Neural cell (in vitro differentiated cells): ENCODE data around the gene FN3K. TPM values are rescaled to one million over a fixed set of nuclear protein-coding genes. Genes with fewer than 3 reads are reported as not detected.

Experiments used
- H2AFZ ChIP-seq: fragments of 200-600, 300-800 bp; sonication (generic), shearing (Covaris generic); 2 replicates; pipeline ENCODE4 v1.6.0; 2014; ENCODE audit warnings: low read depth, mild to moderate bottlenecking, antibody characterized with exemption, low read length, moderate library complexity
- H3F3A ChIP-seq: fragments of 200-600 bp; shearing (Covaris generic); 2 replicates; pipeline ENCODE4 v1.6.1; 2016; ENCODE audit warnings: mild to moderate bottlenecking, moderate library complexity, mixed read lengths, antibody characterized with exemption, low read length; ENCODE audit not compliant: insufficient read depth, poor library complexity, severe bottlenecking
- H3K27ac ChIP-seq: fragments of 200-600, 300-800 bp; sonication (generic), shearing (Covaris generic); 2 replicates; pipeline ENCODE4 v1.5.1; 2014; ENCODE audit warnings: mild to moderate bottlenecking, low read length, moderate library complexity
- H3K27me3 ChIP-seq: fragments of 300-800, 200-600 bp; sonication (generic), shearing (Covaris generic); 2 replicates; pipeline ENCODE4 v1.6.0; 2014; ENCODE audit warnings: mild to moderate bottlenecking, low read depth, low read length, moderate library complexity; ENCODE audit not compliant: insufficient read depth
- H3K36me3 ChIP-seq: fragments of 300-800, 200-600 bp; sonication (generic), shearing (Covaris generic); 2 replicates; pipeline ENCODE4 v1.5.1; 2014; ENCODE audit warnings: mild to moderate bottlenecking, antibody characterized with exemption, low read length, moderate library complexity; ENCODE audit not compliant: insufficient read depth
- H3K4me2 ChIP-seq: fragments of 300-800, 200-600 bp; sonication (generic), shearing (Covaris generic); 2 replicates; pipeline ENCODE4 v1.6.0; 2014; ENCODE audit warnings: mild to moderate bottlenecking, low read length
- H3K4me3 ChIP-seq: fragments of 300-800, 200-600 bp; sonication (generic), shearing (Covaris generic); 2 replicates; pipeline ENCODE4 v1.5.1; 2014; ENCODE audit warnings: mild to moderate bottlenecking, low read length, moderate library complexity
- H3K79me2 ChIP-seq: fragments of 200-600 bp; shearing (Covaris generic); replicated peaks from 2 replicates; pipeline ENCODE4 v1.6.0; 2014; ENCODE audit warnings: mild to moderate bottlenecking, low read length, moderate library complexity; ENCODE audit not compliant: insufficient read depth
- H3K9ac ChIP-seq: fragments of 300-800, 200-600 bp; sonication (generic), shearing (Covaris generic); 2 replicates; pipeline ENCODE4 v1.6.1; 2016; ENCODE audit warnings: mild to moderate bottlenecking, low read length, mixed read lengths
- H3K9me2 ChIP-seq: fragments of 200-600 bp; shearing (Covaris generic); 2 replicates; pipeline ENCODE4 v1.6.1; 2016; ENCODE audit warnings: mild to moderate bottlenecking, low read length, mixed read lengths; ENCODE audit not compliant: insufficient read depth
- H3K9me3 ChIP-seq: fragments of 200-600, 300-800 bp; sonication (generic), shearing (Covaris generic); 2 replicates; pipeline ENCODE4 v1.6.1; 2016; ENCODE audit warnings: mild to moderate bottlenecking, mixed run types, low read length, moderate library complexity, mixed read lengths
- H4K20me1 ChIP-seq: fragments of 200-600 bp; shearing (Covaris generic); 2 replicates; pipeline ENCODE4 v1.6.1; 2016; ENCODE audit warnings: mild to moderate bottlenecking, mixed run types; ENCODE audit not compliant: insufficient read depth
- EP300 ChIP-seq: fragments of 450-650 bp; conservative IDR thresholded peaks from 2 replicates; pipeline ENCODE4 v1.6.1; 2014; ENCODE audit warnings: antibody characterized with exemption, mild to moderate bottlenecking, moderate library complexity; ENCODE audit not compliant: poor library complexity, severe bottlenecking
- EZH2 ChIP-seq: fragments of 200-600, 300-800 bp; shearing (Covaris generic), sonication (generic); IDR thresholded peaks from 2 replicates; pipeline ENCODE4 v1.6.1; 2014; ENCODE audit warnings: antibody characterized with exemption, low read length, borderline replicate concordance, mild to moderate bottlenecking; ENCODE audit not compliant: insufficient read depth, poor library complexity, severe bottlenecking
- MXI1 ChIP-seq: fragments of 450-650 bp; conservative IDR thresholded peaks from 2 replicates; pipeline ENCODE4 v1.6.1; 2014; ENCODE audit warnings: antibody characterized with exemption, mild to moderate bottlenecking; ENCODE audit not compliant: poor library complexity, severe bottlenecking
- POLR2AphosphoS5 ChIP-seq: IDR thresholded peaks from 2 replicates; pipeline ENCODE4 v1.6.1; 2012
- RAD21 ChIP-seq: fragments of 450-650 bp; conservative IDR thresholded peaks from 2 replicates; pipeline ENCODE4 v1.6.1; 2014; ENCODE audit warnings: antibody characterized with exemption, mild to moderate bottlenecking, moderate library complexity
- REST ChIP-seq: IDR thresholded peaks from 2 replicates; pipeline ENCODE4 v1.6.1; 2012; ENCODE audit warnings: borderline replicate concordance
- SMC3 ChIP-seq: fragments of 450-650 bp; conservative IDR thresholded peaks from 2 replicates; pipeline ENCODE4 v1.6.1; 2014; ENCODE audit warnings: antibody characterized with exemption, mild to moderate bottlenecking, moderate library complexity; ENCODE audit not compliant: poor library complexity
- TAF1 ChIP-seq: IDR thresholded peaks from 2 replicates; pipeline ENCODE4 v1.6.1; 2012; ENCODE audit warnings: low read depth
- polyA plus RNA-seq: library from polyadenylated mRNA; depleted of rRNA; stranded (reverse); fragments of >200 nt; gene quantifications from 2 replicates; pipeline ENCODE4 v1.2.3, GENCODE V29; 2014
- TF ChIP-seq, protein P1 (sequence below): fragments of 450-650 bp; IDR thresholded peaks from 2 replicates; pipeline ENCODE4 v1.5.1; 2014; ENCODE audit warnings: antibody characterized with exemption, mild to moderate bottlenecking, moderate library complexity; ENCODE audit not compliant: poor library complexity, severe bottlenecking

FN3K gene
- polyA plus RNA-seq, 1 donor from 2014 or later: 6.0 TPM

GRCh38 chr17:82694647-82695046 lies 40.8 kb upstream of the FN3K start:
- H3K9me2 ChIP-seq: no peaks in the 10 kb centered on the region
- no peaks in the 10 kb centered on the region for H3K9me3 ChIP-seq
- TF ChIP-seq TAF1 (no peak), SMC3 (no peak), MXI1 (no peak), REST (no peak), EP300 (no peak), POLR2AphosphoS5 (no peak), RAD21 (no peak), EZH2 (no peak)
- TF ChIP-seq, protein P1, sequence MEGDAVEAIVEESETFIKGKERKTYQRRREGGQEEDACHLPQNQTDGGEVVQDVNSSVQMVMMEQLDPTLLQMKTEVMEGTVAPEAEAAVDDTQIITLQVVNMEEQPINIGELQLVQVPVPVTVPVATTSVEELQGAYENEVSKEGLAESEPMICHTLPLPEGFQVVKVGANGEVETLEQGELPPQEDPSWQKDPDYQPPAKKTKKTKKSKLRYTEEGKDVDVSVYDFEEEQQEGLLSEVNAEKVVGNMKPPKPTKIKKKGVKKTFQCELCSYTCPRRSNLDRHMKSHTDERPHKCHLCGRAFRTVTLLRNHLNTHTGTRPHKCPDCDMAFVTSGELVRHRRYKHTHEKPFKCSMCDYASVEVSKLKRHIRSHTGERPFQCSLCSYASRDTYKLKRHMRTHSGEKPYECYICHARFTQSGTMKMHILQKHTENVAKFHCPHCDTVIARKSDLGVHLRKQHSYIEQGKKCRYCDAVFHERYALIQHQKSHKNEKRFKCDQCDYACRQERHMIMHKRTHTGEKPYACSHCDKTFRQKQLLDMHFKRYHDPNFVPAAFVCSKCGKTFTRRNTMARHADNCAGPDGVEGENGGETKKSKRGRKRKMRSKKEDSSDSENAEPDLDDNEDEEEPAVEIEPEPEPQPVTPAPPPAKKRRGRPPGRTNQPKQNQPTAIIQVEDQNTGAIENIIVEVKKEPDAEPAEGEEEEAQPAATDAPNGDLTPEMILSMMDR: no peak
- H2AFZ ChIP-seq: no peak overlapping the region
- H3K27me3 ChIP-seq: peaks cover 8% of the 10 kb centered on the region
- no peak overlapping the region for H3K9ac ChIP-seq
- H3F3A ChIP-seq: no peaks in the 10 kb centered on the region
- no peak overlapping the region for H3K27ac ChIP-seq
- H3K4me2 ChIP-seq: no peak overlapping the region
- H3K4me3 ChIP-seq: no peak overlapping the region
- no peaks in the 10 kb centered on the region for H4K20me1 ChIP-seq
- no peaks in the 10 kb centered on the region for H3K36me3 ChIP-seq
- peaks cover 8% of the 10 kb centered on the region for H3K79me2 ChIP-seq

- H3K4me2 ChIP-seq: no peak overlapping the region
- no peaks in the 10 kb centered on the region for H3F3A ChIP-seq
- H3K27me3 ChIP-seq: peaks cover 8% of the 10 kb centered on the region
- no peak overlapping the region for H3K27ac ChIP-seq
- H3K9me2 ChIP-seq: no peaks in the 10 kb centered on the region
- no peaks in the 10 kb centered on the region for H4K20me1 ChIP-seq
- H3K4me3 ChIP-seq: no peak overlapping the region
- H3K79me2 ChIP-seq: peaks cover 8% of the 10 kb centered on the region
- no peaks in the 10 kb centered on the region for H3K9me3 ChIP-seq
- no peak overlapping the region for H2AFZ ChIP-seq
- no peak for TF ChIP-seq MXI1
- TF ChIP-seq, protein P1: no peak
- no peak for TF ChIP-seq EP300
- no peak for TF ChIP-seq EZH2
- no peak for TF ChIP-seq RAD21
- TF ChIP-seq POLR2AphosphoS5: no peak
- no peak for TF ChIP-seq TAF1
- TF ChIP-seq SMC3: no peak
- TF ChIP-seq REST: no peak
- no peaks in the 10 kb centered on the region for H3K36me3 ChIP-seq
- H3K9ac ChIP-seq: no peak overlapping the region
Measured at GRCh38 chr17:82696259-82696658, 39.2 kb upstream of the FN3K start.
